ENCODE data around the gene ZFYVE28. TPM values are rescaled to one million over a fixed set of nuclear protein-coding genes. Genes with fewer than 3 reads are reported as not detected.

Gene ZFYVE28
- total RNA-seq, 1 experiment from 2014 or later = 19.2 TPM

GRCh38 chr4:2265113-2266110 lies 153.0 kb downstream of the ZFYVE28 start:
- Histone ChIP-seq H3K36me3 (ENCODE audit: control insufficient read depth in 1 of 2, insufficient read depth in 2 of 2, low read length in 2 of 2) (no peaks in the 10 kb centered on the region), H3K4me3 (replicated peaks in 1 of 2; ENCODE audit: low read depth in 1 of 2, low read length in 2 of 2) (no peak overlapping the region), H4K20me1 (ENCODE audit: insufficient read depth) (no peaks in the 10 kb centered on the region), H3K27me3 (ENCODE audit: insufficient read depth, low read length) (no peaks in the 10 kb centered on the region), H3K9me3 (ENCODE audit: control insufficient read depth in 1 of 2, insufficient read depth in 1 of 2, low read depth in 1 of 2, low read length in 2 of 2) (no peaks in the 10 kb centered on the region), H3K9ac (ENCODE audit: low read length) (no peak overlapping the region), H3K79me2 (ENCODE audit: insufficient read depth, low read length) (no peaks in the 10 kb centered on the region), H3K27ac (ENCODE audit: low read depth, low read length) (no peak overlapping the region), H3K9me2 (ENCODE audit: insufficient read depth) (no peaks in the 10 kb centered on the region), H3K4me2 (ENCODE audit: low read length) (no peak overlapping the region), H3K4me1 (ENCODE audit: control insufficient read depth in 1 of 2, insufficient read depth in 2 of 2, low read length in 2 of 2) (peaks cover 6 to 14% of the 10 kb centered on the region in 2 experiments; a peak in 3 of 4 replicates), H2AFZ (ENCODE audit: low read depth, low read length, poor library complexity, severe bottlenecking) (no peak overlapping the region)
- BruUV-seq (replicated peaks) = no TSS peak
- ChIA-PET CTCF (no interaction called here), POLR2A (no interaction called here), RAD21 (ENCODE audit: low non-redundant PET in 1 of 2, low total read pairs in 2 of 2, uncharacterized antibody in 2 of 2, unreplicated experiment in 2 of 2) (no interaction called here)
- ATAC-seq (no peak), DNase-seq (ENCODE audit: low read depth, low spot score) (no peak)
- intact Hi-C loops (cut with micrococcal nuclease) = no loop called here
- TF ChIP-seq ZBTB33 (IDR thresholded peaks at IDR 0.05; ENCODE audit: extremely low read depth, insufficient replicate concordance, low read length) = no peak
- TF ChIP-seq FOSL1 (IDR thresholded peaks at IDR 0.05; ENCODE audit: low read depth) = no peak
- TF ChIP-seq POLR2A (IDR thresholded peaks at IDR 0.05; ENCODE audit: borderline replicate concordance, extremely low read depth, insufficient read depth, insufficient read length) = no peak
- TF ChIP-seq REST (IDR thresholded peaks at IDR 0.05; ENCODE audit: low read depth) = no peak
- no peak for TF ChIP-seq SP1 (IDR thresholded peaks at IDR 0.05; ENCODE audit: low read depth)
- no peak for TF ChIP-seq ZFX (IDR thresholded peaks at IDR 0.05)
- no peak for TF ChIP-seq SIN3A (IDR thresholded peaks at IDR 0.05; ENCODE audit: low read depth)
- TF ChIP-seq JUND (IDR thresholded peaks at IDR 0.05) = no peak
- no peak for TF ChIP-seq SRF (IDR thresholded peaks at IDR 0.05; ENCODE audit: low read depth)
- no peak for TF ChIP-seq POLR2AphosphoS5 (IDR thresholded peaks at IDR 0.05; ENCODE audit: low read depth, low read length)

All from HCT116 (cell line).